Vagina (tissue), 2 donors: ENCODE results near the gene OSM. TPM values are rescaled to one million over a fixed set of nuclear protein-coding genes. Genes with fewer than 3 reads are reported as not detected.

Source experiments
- DNase-seq, 2 donors: peaks; one replicate each; pipeline ENCODE4 v3.0.0-alpha.2; 2017; ENCODE audit errors: extremely low spot score in 2 of 2
- H3K27ac ChIP-seq: fragments of 200-600 bp; sonication (generic); one replicate; pipeline ENCODE4 v1.5.1; 2019
- H3K27me3 ChIP-seq: fragments of 200-600 bp; sonication (generic); one replicate; pipeline ENCODE4 v1.5.1; 2019
- H3K36me3 ChIP-seq, 2 donors: fragments of 200-600 bp; sonication (generic); one replicate each; pipeline ENCODE4 v1.5.1; 2017 to 2019
- H3K4me1 ChIP-seq: fragments of 200-600 bp; sonication (generic); one replicate; pipeline ENCODE4 v1.5.1; 2019
- H3K4me3 ChIP-seq, 2 donors: fragments of 200-600 bp; sonication (generic); 1 replicate in 1 of 2; 2 replicates in 1 of 2; pipeline ENCODE4 v1.5.1; 2016 to 2019
- H3K9me3 ChIP-seq: fragments of 200-600 bp; sonication (generic); one replicate; pipeline ENCODE4 v1.5.1; 2019
- CTCF ChIP-seq, 3 experiments: fragments of 450-650 bp in 2 of 3; fragments of 200-600 bp in 1 of 3; sonication (generic) in 1 of 3; IDR thresholded peaks; one replicate each; pipeline ENCODE4 v1.5.1; 2017 to 2019; ENCODE audit warnings: antibody characterized with exemption in 3 of 3, mild to moderate bottlenecking in 2 of 3, moderate library complexity in 2 of 3
- POLR2A ChIP-seq, 2 donors: fragments of 450-650 bp; IDR thresholded peaks; one replicate each; pipeline ENCODE4 v1.6.1; 2017; ENCODE audit warnings: antibody characterized with exemption in 2 of 2, mild to moderate bottlenecking in 2 of 2, moderate library complexity in 2 of 2
- POLR2AphosphoS5 ChIP-seq, 2 donors: sonication (generic); formaldehyde crosslinking; IDR thresholded peaks; one replicate each; pipeline ENCODE4 v1.9.0; 2017; ENCODE audit warnings: antibody characterized with exemption in 2 of 2, mild to moderate bottlenecking in 2 of 2, low read depth in 1 of 2; ENCODE audit not compliant: insufficient read depth in 1 of 2
- intact Hi-C: fragments of 100-400 bp; cut with DNase I; formaldehyde crosslinking; loops from one replicate; pipeline ENCODE4 v1.15.1; 2023
- total RNA-seq: library from RNA; depleted of rRNA; stranded (reverse); fragments of >200 nt; gene quantifications from one replicate; pipeline ENCODE4 v1.2.3, GENCODE V29; 2016

The OSM gene
- total RNA-seq, 1 donor from 2014 or later, result not detected

- Histone ChIP-seq H3K27me3 (no peaks in the 10 kb centered on the region), H3K27ac (peak overlapping the region; percentile 47), H3K4me1 (peaks cover 39% of the 10 kb centered on the region), H3K36me3 (no peaks in the 10 kb centered on the region), H3K9me3 (no peaks in the 10 kb centered on the region), H3K4me3 (no peak overlapping the region)
- DNase-seq, result no peak
- TF ChIP-seq POLR2AphosphoS5 (IDR thresholded peaks at IDR 0.05; ENCODE audit: insufficient read depth in 1 of 2, low read depth in 1 of 2) (no peak), POLR2A (IDR thresholded peaks at IDR 0.05) (no peak), CTCF (IDR thresholded peaks at IDR 0.05) (no peak)
- intact Hi-C loops, result no loop called here
These were observed 24.9 kb downstream of the OSM start for GRCh38 chr22:30241576-30242371.

- H3K27me3 ChIP-seq, result no peaks in the 10 kb centered on the region
- no peak for DNase-seq
- H3K9me3 ChIP-seq, result no peaks in the 10 kb centered on the region
These were observed 25.9 kb downstream of the OSM start for GRCh38 chr22:30240541-30241417.

GRCh38 chr22:30239488-30240405, 26.9 kb downstream of the OSM start:
- Histone ChIP-seq H3K27ac (no peak overlapping the region), H3K4me3 (no peak overlapping the region), H3K9me3 (no peaks in the 10 kb centered on the region), H3K4me1 (peaks cover 40% of the 10 kb centered on the region), H3K27me3 (no peaks in the 10 kb centered on the region), H3K36me3 (no peaks in the 10 kb centered on the region)
- intact Hi-C loops, result no loop called here
- DNase-seq, result no peak
- TF ChIP-seq POLR2AphosphoS5 (IDR thresholded peaks at IDR 0.05; ENCODE audit: insufficient read depth in 1 of 2, low read depth in 1 of 2) (no peak), POLR2A (IDR thresholded peaks at IDR 0.05) (no peak), CTCF (IDR thresholded peaks at IDR 0.05) (no peak)

More at GRCh38 chr22:30240541-30241417, 25.9 kb downstream of the OSM start:
- Histone ChIP-seq H3K4me1 (peaks cover 36% of the 10 kb centered on the region), H3K27ac (peak overlapping the region; percentile 47), H3K36me3 (no peaks in the 10 kb centered on the region), H3K4me3 (no peak overlapping the region)
- TF ChIP-seq POLR2AphosphoS5 (IDR thresholded peaks at IDR 0.05; ENCODE audit: insufficient read depth in 1 of 2, low read depth in 1 of 2) (no peak), CTCF (IDR thresholded peaks at IDR 0.05) (no peak), POLR2A (IDR thresholded peaks at IDR 0.05) (no peak)
- intact Hi-C loops, result no loop called here

- peaks cover 43% of the 10 kb centered on the region for H3K4me1 ChIP-seq
- no peaks in the 10 kb centered on the region for H3K27me3 ChIP-seq
- H3K36me3 ChIP-seq, result no peaks in the 10 kb centered on the region
- no peaks in the 10 kb centered on the region for H3K9me3 ChIP-seq
- no peak overlapping the region for H3K4me3 ChIP-seq
- intact Hi-C loops, result no loop called here
- H3K27ac ChIP-seq, result peak overlapping the region; percentile 10
- no peak for DNase-seq
- TF ChIP-seq POLR2AphosphoS5 (IDR thresholded peaks at IDR 0.05; ENCODE audit: insufficient read depth in 1 of 2, low read depth in 1 of 2), result peak in 1 of 2 donors; percentile 13
- no peak for TF ChIP-seq POLR2A (IDR thresholded peaks at IDR 0.05)
- TF ChIP-seq CTCF (IDR thresholded peaks at IDR 0.05), result no peak
These were observed 27.8 kb downstream of the OSM start for GRCh38 chr22:30238661-30239487.
